ENCODE results near the gene PPEF1.

The PPEF1 gene, protein sequence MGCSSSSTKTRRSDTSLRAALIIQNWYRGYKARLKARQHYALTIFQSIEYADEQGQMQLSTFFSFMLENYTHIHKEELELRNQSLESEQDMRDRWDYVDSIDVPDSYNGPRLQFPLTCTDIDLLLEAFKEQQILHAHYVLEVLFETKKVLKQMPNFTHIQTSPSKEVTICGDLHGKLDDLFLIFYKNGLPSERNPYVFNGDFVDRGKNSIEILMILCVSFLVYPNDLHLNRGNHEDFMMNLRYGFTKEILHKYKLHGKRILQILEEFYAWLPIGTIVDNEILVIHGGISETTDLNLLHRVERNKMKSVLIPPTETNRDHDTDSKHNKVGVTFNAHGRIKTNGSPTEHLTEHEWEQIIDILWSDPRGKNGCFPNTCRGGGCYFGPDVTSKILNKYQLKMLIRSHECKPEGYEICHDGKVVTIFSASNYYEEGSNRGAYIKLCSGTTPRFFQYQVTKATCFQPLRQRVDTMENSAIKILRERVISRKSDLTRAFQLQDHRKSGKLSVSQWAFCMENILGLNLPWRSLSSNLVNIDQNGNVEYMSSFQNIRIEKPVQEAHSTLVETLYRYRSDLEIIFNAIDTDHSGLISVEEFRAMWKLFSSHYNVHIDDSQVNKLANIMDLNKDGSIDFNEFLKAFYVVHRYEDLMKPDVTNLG

GRCh38 chrX:18707426-18708049, at the start of gene PPEF1:
Gene PPEF1, plus strand, starts transcription at chrX:18707645. Its CDS starts 136 bp downstream, at chrX:18707781.
- FAIRE-seq, result peak; percentile 28

- FAIRE-seq, result no peak
Observed at GRCh38 chrX:18661273-18661672, 46.2 kb upstream of the PPEF1 start.

- no peak for FAIRE-seq
Observed at GRCh38 chrX:18664947-18665346, 42.5 kb upstream of the PPEF1 start.

DNA sequence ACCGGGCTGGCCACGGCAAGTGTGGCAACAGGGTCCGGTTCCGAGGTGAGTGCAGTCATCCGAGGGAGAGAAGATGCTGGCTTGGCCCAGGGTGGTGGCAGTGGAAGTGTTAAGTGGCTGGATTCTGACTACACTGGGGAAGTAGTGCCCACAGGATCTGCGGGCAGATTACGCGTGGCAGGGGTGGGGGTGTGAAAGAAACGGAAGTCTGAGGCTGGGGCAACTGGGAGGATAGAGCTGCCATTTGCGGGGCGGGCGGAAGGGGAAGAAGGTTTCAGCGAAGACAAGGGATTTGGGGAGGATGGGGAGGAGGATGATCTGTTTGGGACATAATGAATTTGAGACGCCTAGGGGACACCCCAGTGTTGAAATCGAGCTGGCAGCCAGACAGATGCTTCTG, 40.8 kb upstream of the PPEF1 start:
- no peak for FAIRE-seq

GRCh38 chrX:18668071-18668835, 39.2 kb upstream of the PPEF1 start:
- FAIRE-seq, result no peak

- FAIRE-seq, result no peak
Observed at GRCh38 chrX:18672008-18672407, 35.4 kb upstream of the PPEF1 start, which contains the start of gene RS1. Gene RS1, minus strand, starts transcription at chrX:18672108. Its CDS starts 40 bp downstream, at chrX:18672068.

DNA sequence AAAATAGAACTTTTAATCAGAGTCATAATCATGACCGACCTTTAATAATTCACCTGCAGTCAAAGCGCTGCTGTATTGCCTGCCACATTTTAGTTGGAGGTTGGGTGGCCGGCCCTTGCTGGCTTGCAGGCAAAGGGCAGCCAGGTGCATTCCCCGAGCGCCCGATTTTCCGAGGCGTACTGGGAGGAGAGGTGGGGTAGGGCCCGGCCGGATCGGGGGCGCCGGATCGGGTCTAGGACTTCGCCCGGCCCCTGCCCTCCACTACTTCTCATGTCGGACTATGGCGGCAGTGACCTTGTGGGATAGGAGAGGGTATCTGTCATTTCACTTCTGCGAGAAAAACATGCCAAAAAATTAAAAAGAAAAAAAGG, 33.0 kb upstream of the PPEF1 start:
- no peak for FAIRE-seq

DNA sequence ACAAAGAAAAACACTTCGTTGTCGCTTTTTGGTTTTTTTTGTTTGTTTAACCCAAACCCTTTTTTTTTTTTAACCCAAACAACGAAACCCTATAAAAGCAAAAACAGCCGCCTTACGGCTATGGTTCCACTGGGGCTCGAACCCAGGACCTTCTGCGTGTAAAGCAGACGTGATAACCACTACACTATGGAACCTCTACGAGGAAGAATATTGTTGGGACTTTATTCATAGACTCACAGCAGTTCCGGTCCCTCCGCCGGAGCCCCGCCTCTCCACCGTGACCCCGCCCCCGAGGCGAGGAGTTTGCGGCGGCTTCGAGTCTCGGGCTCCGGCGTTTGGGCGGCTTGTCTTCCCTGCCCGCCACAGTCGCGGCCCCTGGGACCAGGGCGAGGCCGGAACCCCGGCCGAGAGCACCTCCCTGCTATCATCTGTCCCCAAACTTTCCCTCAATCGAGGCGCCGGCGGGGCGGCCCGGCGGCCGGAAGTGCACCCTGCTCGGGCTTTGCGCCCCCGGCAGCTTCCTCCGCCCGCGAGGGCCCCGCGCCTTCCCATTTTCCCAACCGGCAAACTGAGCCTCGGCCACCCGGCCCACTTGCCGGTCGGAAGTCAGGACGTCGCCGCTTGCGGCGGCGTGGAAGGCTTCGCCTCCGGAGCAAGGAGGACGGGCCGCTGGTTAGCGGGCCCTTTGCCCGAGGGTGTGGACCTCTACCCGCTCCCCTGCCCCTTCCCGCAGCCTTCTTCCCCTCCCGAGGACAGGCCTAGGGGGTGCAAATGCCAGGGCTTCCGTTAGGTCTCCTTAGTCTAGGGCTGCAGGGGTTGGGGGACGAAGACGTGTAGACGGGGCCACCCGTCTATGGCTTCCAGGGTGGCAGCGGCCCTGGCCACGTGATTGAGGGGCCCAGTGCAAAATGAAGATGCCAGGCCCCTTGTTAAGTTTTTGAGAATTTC, 32.4 kb upstream of the PPEF1 start:
- peak; percentile 98 for FAIRE-seq

DNA sequence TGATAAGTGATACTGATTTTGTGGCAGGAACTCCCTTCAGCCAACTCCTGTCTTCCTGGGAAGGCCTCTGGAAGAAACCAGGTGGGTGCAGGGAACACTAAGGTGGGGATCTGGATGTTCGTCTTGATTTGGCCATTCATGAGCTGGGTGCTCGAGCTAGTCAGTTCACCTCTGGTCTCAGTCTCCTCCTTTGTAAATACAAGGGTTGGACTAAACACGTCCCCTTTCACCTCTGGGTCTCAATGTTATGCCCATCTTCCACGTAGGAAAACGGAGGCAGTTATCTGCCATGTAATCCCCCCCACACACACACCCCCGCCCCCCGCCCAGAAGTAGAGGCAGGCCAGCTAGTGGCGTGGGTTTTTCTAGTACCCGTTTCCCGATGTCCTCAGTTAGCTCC, 31.4 kb upstream of the PPEF1 start:
- no peak for FAIRE-seq

- FAIRE-seq, result no peak
Observed at GRCh38 chrX:18676470-18676869, 31.0 kb upstream of the PPEF1 start.

DNA sequence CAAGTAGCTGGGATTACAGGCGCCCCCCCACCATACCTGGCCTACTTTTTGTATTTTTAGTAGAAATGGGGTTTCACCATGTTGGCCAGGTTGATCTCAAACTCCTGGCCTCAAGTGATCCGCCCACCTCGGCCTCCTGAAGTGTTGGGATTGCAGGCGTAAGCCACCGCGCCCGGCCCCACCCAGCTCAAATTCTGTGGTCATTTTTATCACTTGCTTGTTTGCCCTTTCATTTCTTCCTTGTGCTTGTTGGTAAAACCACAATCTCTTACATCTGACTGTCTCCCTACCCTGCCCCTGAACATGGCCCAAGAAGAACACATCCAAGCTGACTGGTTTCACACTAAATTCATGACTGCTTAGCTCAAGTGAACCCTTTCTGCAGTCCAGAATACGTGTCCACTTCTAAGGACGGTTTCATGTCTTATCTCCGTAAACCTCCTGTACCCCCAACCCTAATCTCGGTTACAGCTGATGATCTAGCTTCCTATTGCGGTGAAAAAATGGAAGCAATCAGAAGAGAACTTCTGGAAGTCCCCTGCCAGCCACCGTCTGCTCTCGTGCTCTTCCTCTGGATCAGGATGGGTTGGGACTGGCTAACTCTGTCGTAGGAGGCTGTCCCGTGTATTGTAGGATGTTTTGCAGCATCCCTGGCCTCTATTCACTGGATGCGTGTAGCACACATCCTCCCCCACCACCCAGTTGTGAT, 30.1 kb upstream of the PPEF1 start:
- FAIRE-seq, result no peak

- no peak for FAIRE-seq
Observed at GRCh38 chrX:18681996-18682395, 25.4 kb upstream of the PPEF1 start.

DNA sequence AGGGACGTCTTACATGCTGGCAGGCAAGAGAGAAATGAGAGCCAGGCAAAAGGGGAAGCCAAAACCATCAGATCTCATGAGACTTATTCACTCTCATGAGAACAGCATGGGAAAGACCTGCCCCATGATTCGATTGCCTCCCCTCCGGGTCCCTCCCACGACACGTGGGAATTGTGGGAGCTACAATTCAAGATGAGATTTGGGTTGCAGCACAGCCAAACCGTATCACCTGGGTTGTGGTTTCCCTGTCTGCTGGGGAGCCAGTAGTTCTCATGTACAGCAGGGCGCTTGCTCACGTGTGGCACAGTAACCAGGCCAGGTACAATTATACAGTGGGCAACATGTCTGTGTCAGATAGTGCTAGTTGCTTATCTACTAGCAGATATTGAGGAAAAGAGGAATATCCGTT, 24.5 kb upstream of the PPEF1 start:
- FAIRE-seq, result no peak

- no peak for FAIRE-seq
Observed at GRCh38 chrX:18687856-18688495, 19.5 kb upstream of the PPEF1 start.

DNA sequence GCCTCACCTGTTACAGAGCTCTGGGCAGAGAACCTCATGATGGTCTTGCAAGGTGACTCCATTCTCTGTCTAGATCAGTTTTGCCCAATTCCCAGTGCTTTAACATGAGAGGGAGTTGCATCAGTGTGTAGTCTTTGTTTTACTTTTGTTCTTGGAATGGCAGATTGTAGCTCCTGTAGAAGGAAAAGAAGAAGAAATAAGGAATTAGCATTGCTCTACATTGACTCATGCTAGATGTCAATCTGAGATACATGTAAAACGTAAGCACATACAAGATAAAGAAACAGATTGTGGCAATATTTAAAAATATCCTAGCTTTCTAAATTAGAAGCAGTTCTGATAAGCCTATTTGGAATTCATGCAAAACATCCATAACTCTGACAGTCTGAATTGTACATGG, 16.0 kb upstream of the PPEF1 start:
- no peak for FAIRE-seq

- FAIRE-seq, result no peak
Observed at GRCh38 chrX:18692541-18692940, 14.9 kb upstream of the PPEF1 start.

DNA sequence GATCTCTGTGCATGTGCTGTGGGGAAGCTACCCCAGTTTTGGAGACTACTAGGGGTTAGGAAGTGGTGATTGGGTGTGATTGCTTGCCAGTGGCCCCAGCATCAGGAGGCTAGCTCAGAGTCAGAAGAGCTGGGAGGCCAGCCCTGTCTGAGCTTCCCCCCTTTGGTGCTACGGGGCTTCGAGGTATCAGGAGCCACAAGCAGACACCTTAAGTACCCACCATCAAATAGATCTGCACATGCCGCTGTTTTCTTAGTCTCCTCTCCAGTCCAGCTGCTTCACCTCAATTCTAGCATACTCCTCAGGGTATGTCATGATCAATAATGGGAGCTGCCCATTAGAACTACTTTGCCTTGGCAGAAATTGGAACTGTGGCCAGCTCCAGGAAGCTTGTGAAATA, 10.8 kb upstream of the PPEF1 start:
- FAIRE-seq, result no peak

DNA sequence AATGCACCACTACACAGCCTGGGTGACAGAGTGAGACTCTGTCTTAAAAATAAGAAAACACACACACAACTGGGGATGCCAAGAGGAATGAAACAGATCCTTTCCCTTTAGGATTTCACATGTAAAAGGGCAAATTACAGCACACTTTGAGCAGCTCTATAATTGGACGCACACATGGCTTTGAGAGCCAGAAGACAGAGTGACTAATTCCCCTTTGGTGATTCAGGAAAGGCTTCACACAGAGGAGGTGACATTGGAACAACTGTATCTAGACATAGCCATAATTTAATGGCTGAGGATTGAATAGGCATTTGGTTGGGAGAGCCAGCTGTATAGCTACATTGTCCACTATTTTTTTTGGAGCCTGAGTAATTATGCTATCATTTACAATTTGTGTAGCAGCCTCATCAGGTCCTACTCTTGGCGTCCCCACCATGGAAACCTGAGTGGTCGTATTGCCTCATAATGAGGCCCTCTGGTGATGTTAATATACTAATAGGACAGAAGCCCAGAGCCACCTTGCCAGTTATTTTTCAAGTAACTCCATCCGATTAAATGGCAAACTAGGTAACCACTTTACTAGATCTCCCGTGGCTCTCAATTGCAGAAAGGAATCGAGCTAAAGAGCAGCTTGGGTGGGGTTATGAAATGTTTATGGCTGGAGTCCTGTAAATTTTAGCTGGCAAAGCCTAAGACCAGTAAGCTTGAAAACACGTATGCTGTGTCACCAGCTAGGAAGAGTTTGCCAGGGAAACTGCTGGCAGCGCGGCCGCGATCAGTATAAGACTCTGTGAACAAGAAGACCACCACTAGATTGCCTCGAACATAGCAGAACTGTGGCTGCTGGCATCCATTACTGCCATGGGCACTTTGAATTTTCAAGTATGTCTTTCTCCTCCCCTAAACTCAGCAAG, 8.5 kb upstream of the PPEF1 start:
- no peak for FAIRE-seq

- no peak for FAIRE-seq
Observed at GRCh38 chrX:18701621-18702361, 5.7 kb upstream of the PPEF1 start.
